ENCODE data around the gene TANGO6.
"Not testable (repeated sequence)": the region's sequence is repeated elsewhere in the genome, so short reads cannot be mapped to it uniquely, and the experiment has no call there.

DNA sequence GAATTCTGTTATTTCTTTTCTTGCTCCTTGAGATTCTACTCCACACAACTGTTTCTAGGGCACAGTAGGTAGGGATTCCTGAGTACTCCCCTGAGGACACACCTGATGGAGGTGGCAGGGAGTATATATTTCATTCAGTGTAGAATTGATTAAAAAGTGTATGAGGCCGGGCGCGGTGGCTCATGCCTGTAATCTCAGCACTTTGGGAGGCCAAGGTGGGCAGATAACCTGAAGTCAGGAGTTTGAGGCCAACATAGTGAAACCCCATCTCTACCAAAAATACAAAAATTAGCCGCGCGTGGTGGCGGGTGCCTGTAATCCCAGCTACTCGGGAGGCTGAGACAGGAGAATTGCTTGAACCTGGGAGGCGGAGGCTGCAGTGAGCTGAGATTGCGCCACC lies 283.5 kb downstream of the TANGO6 start:
- not testable (repeated sequence) for TF ChIP-seq SIX5 (IDR thresholded peaks at IDR 0.05; ENCODE audit: low read depth, low read length, severe bottlenecking); USF2 (IDR thresholded peaks at IDR 0.05; ENCODE audit: borderline replicate concordance, low read depth, low read length); ZNF24 (IDR thresholded peaks at IDR 0.05); POLR2A (IDR thresholded peaks at IDR 0.05; ENCODE audit: low read depth, low read length); TAF1 (IDR thresholded peaks at IDR 0.05; ENCODE audit: borderline replicate concordance, low read depth, low read length); EP300 (IDR thresholded peaks at IDR 0.05; ENCODE audit: borderline replicate concordance in 1 of 2, control insufficient read depth in 1 of 2, low read depth in 2 of 2, low read length in 2 of 2)
- TF ChIP-seq, protein P1, sequence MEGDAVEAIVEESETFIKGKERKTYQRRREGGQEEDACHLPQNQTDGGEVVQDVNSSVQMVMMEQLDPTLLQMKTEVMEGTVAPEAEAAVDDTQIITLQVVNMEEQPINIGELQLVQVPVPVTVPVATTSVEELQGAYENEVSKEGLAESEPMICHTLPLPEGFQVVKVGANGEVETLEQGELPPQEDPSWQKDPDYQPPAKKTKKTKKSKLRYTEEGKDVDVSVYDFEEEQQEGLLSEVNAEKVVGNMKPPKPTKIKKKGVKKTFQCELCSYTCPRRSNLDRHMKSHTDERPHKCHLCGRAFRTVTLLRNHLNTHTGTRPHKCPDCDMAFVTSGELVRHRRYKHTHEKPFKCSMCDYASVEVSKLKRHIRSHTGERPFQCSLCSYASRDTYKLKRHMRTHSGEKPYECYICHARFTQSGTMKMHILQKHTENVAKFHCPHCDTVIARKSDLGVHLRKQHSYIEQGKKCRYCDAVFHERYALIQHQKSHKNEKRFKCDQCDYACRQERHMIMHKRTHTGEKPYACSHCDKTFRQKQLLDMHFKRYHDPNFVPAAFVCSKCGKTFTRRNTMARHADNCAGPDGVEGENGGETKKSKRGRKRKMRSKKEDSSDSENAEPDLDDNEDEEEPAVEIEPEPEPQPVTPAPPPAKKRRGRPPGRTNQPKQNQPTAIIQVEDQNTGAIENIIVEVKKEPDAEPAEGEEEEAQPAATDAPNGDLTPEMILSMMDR (IDR thresholded peaks at IDR 0.05 in 2 of 3, conservative IDR thresholded peaks at IDR 0.05 in 1 of 3; ENCODE audit: control insufficient read depth in 2 of 3, extremely low read depth in 1 of 3, insufficient read depth in 1 of 3, low read depth in 3 of 3, low read length in 3 of 3) = not testable (repeated sequence)
- TF ChIP-seq, protein P2, sequence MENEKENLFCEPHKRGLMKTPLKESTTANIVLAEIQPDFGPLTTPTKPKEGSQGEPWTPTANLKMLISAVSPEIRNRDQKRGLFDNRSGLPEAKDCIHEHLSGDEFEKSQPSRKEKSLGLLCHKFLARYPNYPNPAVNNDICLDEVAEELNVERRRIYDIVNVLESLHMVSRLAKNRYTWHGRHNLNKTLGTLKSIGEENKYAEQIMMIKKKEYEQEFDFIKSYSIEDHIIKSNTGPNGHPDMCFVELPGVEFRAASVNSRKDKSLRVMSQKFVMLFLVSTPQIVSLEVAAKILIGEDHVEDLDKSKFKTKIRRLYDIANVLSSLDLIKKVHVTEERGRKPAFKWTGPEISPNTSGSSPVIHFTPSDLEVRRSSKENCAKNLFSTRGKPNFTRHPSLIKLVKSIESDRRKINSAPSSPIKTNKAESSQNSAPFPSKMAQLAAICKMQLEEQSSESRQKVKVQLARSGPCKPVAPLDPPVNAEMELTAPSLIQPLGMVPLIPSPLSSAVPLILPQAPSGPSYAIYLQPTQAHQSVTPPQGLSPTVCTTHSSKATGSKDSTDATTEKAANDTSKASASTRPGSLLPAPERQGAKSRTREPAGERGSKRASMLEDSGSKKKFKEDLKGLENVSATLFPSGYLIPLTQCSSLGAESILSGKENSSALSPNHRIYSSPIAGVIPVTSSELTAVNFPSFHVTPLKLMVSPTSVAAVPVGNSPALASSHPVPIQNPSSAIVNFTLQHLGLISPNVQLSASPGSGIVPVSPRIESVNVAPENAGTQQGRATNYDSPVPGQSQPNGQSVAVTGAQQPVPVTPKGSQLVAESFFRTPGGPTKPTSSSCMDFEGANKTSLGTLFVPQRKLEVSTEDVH (IDR thresholded peaks at IDR 0.05; ENCODE audit: low read depth, partially characterized antibody) = not testable (repeated sequence)
- TF ChIP-seq, protein P3, sequence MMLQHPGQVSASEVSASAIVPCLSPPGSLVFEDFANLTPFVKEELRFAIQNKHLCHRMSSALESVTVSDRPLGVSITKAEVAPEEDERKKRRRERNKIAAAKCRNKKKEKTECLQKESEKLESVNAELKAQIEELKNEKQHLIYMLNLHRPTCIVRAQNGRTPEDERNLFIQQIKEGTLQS (IDR thresholded peaks at IDR 0.05; ENCODE audit: borderline replicate concordance, extremely low read depth, low read depth, low read length) = not testable (repeated sequence)
